ENCODE measurements around the gene NEK5. TPM values are rescaled to one million over a fixed set of nuclear protein-coding genes. Genes with fewer than 3 reads are reported as not detected.

NEK5 gene
- total RNA-seq, 1 experiment from 2014 or later, result 0.28 TPM

Other genes starting within 250 kb of the NEK5 start
- 2.4 and 3.1 TPM in 2 replicates for gene ATP7B, start 117.6 kb downstream of the NEK5 start, total RNA-seq (2014; rRNA removed; shearing (Covaris generic))
- gene ALG11, start 116.7 kb downstream of the NEK5 start, total RNA-seq (2014; rRNA removed; shearing (Covaris generic)), result 10.3 and 12.1 TPM in 2 replicates
- 9.1 and 12.5 TPM in 2 replicates for gene UTP14C, start 104.4 kb downstream of the NEK5 start, total RNA-seq (2014; rRNA removed; shearing (Covaris generic))
- 27.0 and 39.2 TPM in 2 replicates for gene NEK3, start 30.5 kb upstream of the NEK5 start, total RNA-seq (2014; rRNA removed; shearing (Covaris generic))

Measured in H7 (cell line).